Fibroblast of mammary gland (primary cell): ENCODE data around the gene GDPD3.

Source experiments
- DNase-seq: peaks from one replicate; pipeline ENCODE4 v3.0.0-alpha.2; 2010; ENCODE audit warnings: low read depth
- H3K4me3 ChIP-seq: 2 replicates; pipeline ENCODE4 v1.5.1; 2011; ENCODE audit warnings: low read depth, mild to moderate bottlenecking, low read length, moderate library complexity; ENCODE audit not compliant: control insufficient read depth
- TF ChIP-seq, protein P1 (sequence below): conservative IDR thresholded peaks from 2 replicates; pipeline ENCODE4 v1.5.1; 2011; ENCODE audit warnings: low read depth, low read length, inconsistent platforms; ENCODE audit not compliant: control insufficient read depth, insufficient read depth

The GDPD3 gene

DNA sequence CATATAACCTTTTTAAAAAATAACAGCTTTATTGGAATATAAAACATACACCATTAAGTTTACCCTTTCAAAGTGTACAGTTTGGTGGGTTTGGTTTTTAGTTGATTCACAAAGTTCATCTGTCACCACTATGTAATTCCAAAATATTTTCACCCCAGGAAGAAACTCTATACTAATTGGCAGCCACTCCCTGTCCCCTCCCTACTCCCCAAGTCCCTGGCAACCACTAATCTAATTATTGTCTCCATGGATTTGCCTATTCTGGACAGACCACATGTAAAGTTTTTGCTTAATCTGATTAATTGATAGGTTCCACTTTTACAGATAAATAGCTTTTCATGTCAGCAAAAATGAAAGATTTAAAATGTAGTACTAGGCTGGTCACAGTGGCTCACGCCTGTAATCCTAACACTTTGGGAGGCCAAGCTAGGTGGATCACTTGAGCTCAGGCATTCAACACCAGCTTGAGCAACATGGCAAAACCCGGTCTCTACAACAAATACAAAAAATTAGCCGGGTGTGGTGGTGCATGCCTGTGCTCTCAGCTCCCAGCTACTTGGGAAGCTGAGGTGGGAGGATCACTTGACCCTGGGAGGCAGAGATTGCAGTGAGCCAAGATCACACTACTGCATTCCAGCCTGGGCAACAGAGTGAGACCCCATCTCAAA lies 34.6 kb upstream of the GDPD3 start:
- DNase-seq: no peak
- H3K4me3 ChIP-seq: no peak overlapping the region
- TF ChIP-seq, protein P1, sequence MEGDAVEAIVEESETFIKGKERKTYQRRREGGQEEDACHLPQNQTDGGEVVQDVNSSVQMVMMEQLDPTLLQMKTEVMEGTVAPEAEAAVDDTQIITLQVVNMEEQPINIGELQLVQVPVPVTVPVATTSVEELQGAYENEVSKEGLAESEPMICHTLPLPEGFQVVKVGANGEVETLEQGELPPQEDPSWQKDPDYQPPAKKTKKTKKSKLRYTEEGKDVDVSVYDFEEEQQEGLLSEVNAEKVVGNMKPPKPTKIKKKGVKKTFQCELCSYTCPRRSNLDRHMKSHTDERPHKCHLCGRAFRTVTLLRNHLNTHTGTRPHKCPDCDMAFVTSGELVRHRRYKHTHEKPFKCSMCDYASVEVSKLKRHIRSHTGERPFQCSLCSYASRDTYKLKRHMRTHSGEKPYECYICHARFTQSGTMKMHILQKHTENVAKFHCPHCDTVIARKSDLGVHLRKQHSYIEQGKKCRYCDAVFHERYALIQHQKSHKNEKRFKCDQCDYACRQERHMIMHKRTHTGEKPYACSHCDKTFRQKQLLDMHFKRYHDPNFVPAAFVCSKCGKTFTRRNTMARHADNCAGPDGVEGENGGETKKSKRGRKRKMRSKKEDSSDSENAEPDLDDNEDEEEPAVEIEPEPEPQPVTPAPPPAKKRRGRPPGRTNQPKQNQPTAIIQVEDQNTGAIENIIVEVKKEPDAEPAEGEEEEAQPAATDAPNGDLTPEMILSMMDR: no peak

DNA sequence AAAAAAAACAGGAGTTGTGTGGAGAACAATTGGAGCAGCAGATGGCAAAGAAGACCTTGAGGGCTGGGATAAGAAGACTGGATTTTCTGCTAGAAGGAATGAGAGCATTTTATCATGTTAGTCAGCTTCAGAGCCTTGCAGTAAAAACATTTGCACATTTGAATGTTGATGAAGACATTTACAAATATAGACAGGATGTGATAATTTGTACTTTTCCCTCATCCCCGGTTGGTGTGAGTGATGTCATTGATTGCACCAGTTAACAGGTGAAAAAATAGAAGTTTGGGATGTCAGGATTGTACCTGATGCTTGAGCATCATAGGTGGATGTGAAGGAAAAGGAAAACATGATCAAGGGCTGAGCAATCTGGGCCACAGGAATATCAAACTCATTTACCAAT lies 32.3 kb upstream of the GDPD3 start:
- no peak overlapping the region for H3K4me3 ChIP-seq
- DNase-seq: no peak
- TF ChIP-seq, protein P1: no peak

DNA sequence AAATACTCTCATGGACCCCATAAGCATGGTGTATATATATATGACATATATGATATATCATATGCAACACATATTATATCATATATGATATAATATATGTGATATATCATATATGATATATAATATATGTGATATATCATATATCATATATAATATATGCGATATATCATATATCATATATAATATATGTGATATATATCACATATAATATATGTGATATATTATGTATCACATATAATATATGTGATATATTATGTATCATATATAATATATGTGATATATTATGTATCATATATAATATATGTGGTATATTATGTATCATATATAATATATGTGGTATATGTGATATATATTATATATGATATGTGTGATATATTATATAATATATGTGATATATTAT lies 31.6 kb upstream of the GDPD3 start:
- no peak for DNase-seq
- no peak overlapping the region for H3K4me3 ChIP-seq
- TF ChIP-seq, protein P1: no peak

DNA sequence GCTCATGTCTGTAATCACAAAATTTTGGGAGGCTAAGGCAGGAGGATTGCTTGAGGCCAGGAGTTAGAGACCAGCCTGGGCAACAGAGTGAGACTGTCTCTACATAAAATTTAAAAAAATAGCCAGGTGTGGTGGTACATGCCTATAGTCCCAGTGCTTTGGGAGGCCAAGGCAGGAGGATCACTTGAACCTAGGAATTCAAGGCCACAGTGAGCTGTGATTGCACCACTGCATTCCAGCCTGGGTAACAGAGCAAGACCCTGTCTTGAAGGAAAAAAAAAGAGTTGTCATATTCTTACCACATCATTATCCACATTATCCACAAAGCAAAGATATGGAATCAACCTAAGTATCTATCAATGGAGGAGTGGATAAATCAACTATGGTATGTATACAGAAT lies 30.7 kb upstream of the GDPD3 start:
- TF ChIP-seq, protein P1: no peak
- DNase-seq: no peak
- H3K4me3 ChIP-seq: no peak overlapping the region

DNA sequence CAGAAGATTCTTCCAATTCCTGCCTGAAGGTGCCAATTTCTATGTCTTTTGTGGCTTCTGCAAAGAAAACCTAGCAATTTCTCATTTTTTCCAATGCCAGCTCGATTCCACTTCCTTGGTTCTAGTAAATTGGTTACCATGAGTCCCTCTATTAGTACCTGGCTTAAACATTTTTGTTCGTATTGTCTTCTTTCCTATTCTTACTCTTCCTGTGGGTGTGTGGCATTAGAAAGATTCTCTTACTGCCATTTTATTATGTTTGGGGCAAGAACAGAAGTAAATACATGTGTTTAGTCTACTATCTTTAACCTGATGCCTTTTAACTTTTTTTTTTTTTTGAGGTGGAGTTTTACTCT lies 30.0 kb upstream of the GDPD3 start:
- H3K4me3 ChIP-seq: no peak overlapping the region
- no peak for DNase-seq
- TF ChIP-seq, protein P1: no peak

DNA sequence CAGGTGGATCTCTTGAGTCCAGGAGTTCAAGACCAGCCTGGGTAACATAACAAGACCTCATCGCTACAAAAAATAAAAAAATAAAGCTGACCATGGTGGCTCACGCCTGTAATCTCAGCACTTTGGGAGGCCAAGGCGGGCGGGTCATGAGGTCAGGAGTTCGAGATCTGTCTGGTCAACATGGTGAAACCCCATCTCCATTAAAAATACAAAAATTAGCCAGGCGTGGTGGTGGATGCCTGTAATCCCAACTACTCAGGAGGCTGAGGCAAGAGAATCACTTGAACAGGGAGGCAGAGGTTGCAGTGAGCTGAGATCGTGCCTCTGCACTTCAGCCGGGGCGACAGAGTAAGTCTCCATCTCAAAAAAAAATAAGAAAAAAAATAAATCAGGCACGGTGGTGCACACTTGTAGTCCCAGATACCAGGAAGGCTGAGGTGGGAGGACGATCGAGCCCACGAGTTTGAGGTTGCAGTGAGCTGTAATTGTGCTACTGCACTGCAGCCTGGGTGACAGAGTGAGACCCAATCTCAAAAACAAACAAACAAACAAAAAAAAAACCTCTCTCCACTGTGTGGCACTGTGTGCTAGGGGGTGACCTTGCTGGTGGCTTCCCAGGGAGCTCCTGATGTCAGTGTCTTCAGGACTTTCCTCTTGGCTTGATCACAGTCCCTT lies 29.5 kb upstream of the GDPD3 start:
- TF ChIP-seq, protein P1: peak; percentile 1
- no peak overlapping the region for H3K4me3 ChIP-seq
- DNase-seq: no peak
